Osteoblast (primary cell): ENCODE measurements around the gene RASD1. TPM values are rescaled to one million over a fixed set of nuclear protein-coding genes. Genes with fewer than 3 reads are reported as not detected.

Experiments
- DNase-seq: peaks from one replicate; pipeline ENCODE4 v3.0.0; 2011; ENCODE audit warnings: low spot score, mixed read lengths; ENCODE audit not compliant: insufficient read length; ENCODE audit errors: missing footprints
- H2AFZ ChIP-seq: 2 replicates; pipeline ENCODE4 v1.6.0; 2011; ENCODE audit warnings: mild to moderate bottlenecking, low read length
- H3K27ac ChIP-seq: 2 replicates; pipeline ENCODE4 v1.5.1; 2011; ENCODE audit warnings: mild to moderate bottlenecking, low read depth, low read length, moderate library complexity
- H3K27me3 ChIP-seq: 2 replicates; pipeline ENCODE4 v1.6.0; 2012; ENCODE audit warnings: mild to moderate bottlenecking, control low read depth, inconsistent platforms, low read length, moderate library complexity; ENCODE audit not compliant: insufficient read depth
- H3K36me3 ChIP-seq: 2 replicates; pipeline ENCODE4 v1.5.1; 2011; ENCODE audit warnings: mild to moderate bottlenecking, low read length, control low read depth, moderate library complexity; ENCODE audit not compliant: insufficient read depth
- H3K4me1 ChIP-seq: 2 replicates; pipeline ENCODE4 v1.5.1; 2011; ENCODE audit warnings: mild to moderate bottlenecking, low read length, control low read depth, moderate library complexity; ENCODE audit not compliant: insufficient read depth
- H3K4me2 ChIP-seq: 2 replicates; pipeline ENCODE4 v1.6.0; 2011; ENCODE audit warnings: mild to moderate bottlenecking, low read length; ENCODE audit not compliant: insufficient read depth
- H3K4me3 ChIP-seq: fragments of 200-600 bp; sonication (generic); 3 replicates; pipeline ENCODE4 v1.5.1; 2012; ENCODE audit warnings: mild to moderate bottlenecking, low read length, inconsistent platforms; ENCODE audit not compliant: insufficient read depth
- H3K79me2 ChIP-seq: 2 replicates; pipeline ENCODE4 v1.6.0; 2012; ENCODE audit warnings: mild to moderate bottlenecking, low read length, control low read depth, inconsistent platforms; ENCODE audit not compliant: insufficient read depth
- H3K9me3 ChIP-seq: 2 replicates; pipeline ENCODE4 v1.5.1; 2011; ENCODE audit warnings: low read depth, low read length, control low read depth
- H4K20me1 ChIP-seq: 2 replicates; pipeline ENCODE4 v1.6.0; 2012; ENCODE audit warnings: mild to moderate bottlenecking, low read length, control low read depth; ENCODE audit not compliant: insufficient read depth
- CTCF ChIP-seq: IDR thresholded peaks from 2 replicates; pipeline ENCODE4 v1.5.1; 2011; ENCODE audit warnings: mild to moderate bottlenecking, low read depth, low read length, moderate library complexity; ENCODE audit errors: extremely low read depth
- total RNA-seq: library from RNA; depleted of rRNA; stranded (reverse); fragments of >200 nt; gene quantifications from 2 replicates; pipeline ENCODE4 v1.2.3, GENCODE V29; 2012

The RASD1 gene
- total RNA-seq, 1 donor = 13.8 TPM

- DNase-seq = peak; percentile 39
- Histone ChIP-seq H3K27ac (peak overlapping the region; percentile 25), H3K4me2 (peak overlapping the region; percentile 10), H3K9me3 (no peaks in the 10 kb centered on the region), H3K79me2 (peaks cover 70% of the 10 kb centered on the region), H3K4me3 (no peak overlapping the region), H2AFZ (no peak overlapping the region), H3K27me3 (peaks cover 5% of the 10 kb centered on the region), H3K36me3 (no peaks in the 10 kb centered on the region), H3K4me1 (peaks cover 14% of the 10 kb centered on the region), H4K20me1 (peaks cover 4% of the 10 kb centered on the region)
- TF ChIP-seq CTCF = no peak
Measured at GRCh38 chr17:17479209-17479608, 17.0 kb downstream of the RASD1 start.

GRCh38 chr17:17476865-17477467 is 19.2 kb downstream of the RASD1 start, which contains the start of gene MED9:
Gene MED9, plus strand, starts transcription at chr17:17477000. Its CDS starts 42 bp downstream, at chr17:17477042.
- Histone ChIP-seq H3K79me2 (peaks cover 50% of the 10 kb centered on the region), H3K27ac (peak within 1 kb of the TSS; percentile 94), H3K4me1 (peaks cover 14% of the 10 kb centered on the region), H2AFZ (peak within 1 kb of the TSS; percentile 93), H3K36me3 (no peaks in the 10 kb centered on the region), H3K9me3 (no peaks in the 10 kb centered on the region), H3K27me3 (peaks cover 21% of the 10 kb centered on the region), H3K4me3 (peak within 1 kb of the TSS; percentile 99), H3K4me2 (peak within 1 kb of the TSS; percentile 96), H4K20me1 (peaks cover 4% of the 10 kb centered on the region)
- TF ChIP-seq CTCF = no peak
- DNase-seq = peak; percentile 98

- TF ChIP-seq CTCF = no peak
- Histone ChIP-seq H3K27me3 (peaks cover 40% of the 10 kb centered on the region), H3K4me1 (peaks cover 14% of the 10 kb centered on the region), H3K36me3 (no peaks in the 10 kb centered on the region), H2AFZ (no peak overlapping the region), H4K20me1 (no peaks in the 10 kb centered on the region), H3K4me2 (no peak overlapping the region), H3K79me2 (peaks cover 24% of the 10 kb centered on the region), H3K9me3 (no peaks in the 10 kb centered on the region), H3K4me3 (no peak overlapping the region), H3K27ac (no peak overlapping the region)
- no peak for DNase-seq
Measured at GRCh38 chr17:17474341-17474740, 21.9 kb downstream of the RASD1 start.

GRCh38 chr17:17472333-17472920 is 23.8 kb downstream of the RASD1 start:
- Histone ChIP-seq H3K36me3 (no peaks in the 10 kb centered on the region), H3K4me2 (peak overlapping the region; percentile 32), H3K27ac (no peak overlapping the region), H2AFZ (no peak overlapping the region), H3K4me3 (no peak overlapping the region), H3K4me1 (peaks cover 3% of the 10 kb centered on the region), H3K9me3 (no peaks in the 10 kb centered on the region), H4K20me1 (no peaks in the 10 kb centered on the region), H3K27me3 (peaks cover 42% of the 10 kb centered on the region), H3K79me2 (peaks cover 6% of the 10 kb centered on the region)
- DNase-seq = no peak
- no peak for TF ChIP-seq CTCF
